K562 (cell line): ENCODE results near the gene TIMP2. TPM values are rescaled to one million over a fixed set of nuclear protein-coding genes. Genes with fewer than 3 reads are reported as not detected.

Source experiments
- ATAC-seq: fragments of 200-7000 bp; cut with Tn5 transposase; 3 replicates; pipeline ENCODE4 v1.9.1; 2020; ENCODE audit warnings: moderate library complexity
- BruUV-seq: library from RNA; stranded (reverse); fragments of 400-500 nt; replicated peaks from 2 replicates; lab custom pipeline; 2021; lab: Mats Ljungman, UMichigan
- CTCF ChIA-PET: fragments of 300-600 bp; formaldehyde crosslinking; extraction: SDS; loops from one replicate; lab custom pipeline; 2021; ENCODE audit warnings: low intra/inter-chr PET ratio; lab: Yijun Ruan, JAX
- POLR2A ChIA-PET: fragments of 300-600, 350-650 bp; sonication (Branson Sonifier 250); formaldehyde crosslinking; extraction: SDS; loops from one replicate; lab custom pipeline; 2021; ENCODE audit warnings: antibody characterized with exemption, inconsistent platforms; lab: Yijun Ruan, JAX
- DNase-seq, 4 experiments: peaks; one replicate each; pipeline versions ENCODE4 v3.0.0 to v3.0.0-alpha.2; 2011 to 2018; ENCODE audit warnings: low spot score in 3 of 4, mixed read lengths in 3 of 4; ENCODE audit errors: extremely low read depth in 1 of 4
- FAIRE-seq: peaks from 2 replicates; lab custom pipeline; 2011; peaks lifted over from hg19 to GRCh38; lab: Jason Lieb, UNC
- H2AFZ ChIP-seq: 2 replicates; pipeline ENCODE4 v1.6.0; 2011; ENCODE audit warnings: low read depth, low read length, control low read depth, inconsistent platforms
- H3K27ac ChIP-seq: fragments of 200-600 bp; 3 replicates; pipeline ENCODE4 v1.8.0; 2011; ENCODE audit warnings: low read depth, mild to moderate bottlenecking, control low read depth, inconsistent platforms, low read length, moderate library complexity, mixed read lengths; ENCODE audit errors: extremely low read depth
- H3K27me3 ChIP-seq, 2 experiments: fragments of 300-600 bp in 1 of 2; 2 replicates in 1 of 2; 3 replicates in 1 of 2; pipeline versions ENCODE4 v1.6.0 to v1.8.0; 2011; ENCODE audit warnings: inconsistent platforms in 2 of 2, low read length in 2 of 2, mild to moderate bottlenecking in 1 of 2, mixed read lengths in 1 of 2, moderate library complexity in 1 of 2; ENCODE audit not compliant: control insufficient read depth in 2 of 2, insufficient read depth in 2 of 2
- H3K36me3 ChIP-seq: fragments of 300-600 bp; 3 replicates; pipeline ENCODE4 v1.8.0; 2011; ENCODE audit warnings: mild to moderate bottlenecking, low read length, inconsistent platforms; ENCODE audit not compliant: control insufficient read depth, insufficient read depth
- H3K4me1 ChIP-seq, 2 experiments: fragments of 200-600 bp in 1 of 2; replicated peaks in 1 of 2; 2 replicates in 1 of 2; 3 replicates in 1 of 2; pipeline versions ENCODE4 v1.5.1 to v1.8.0; 2011; ENCODE audit warnings: inconsistent platforms in 2 of 2, low read length in 2 of 2, mild to moderate bottlenecking in 1 of 2, mixed read lengths in 1 of 2, moderate library complexity in 1 of 2; ENCODE audit not compliant: control insufficient read depth in 2 of 2, insufficient read depth in 2 of 2
- H3K4me2 ChIP-seq: 2 replicates; pipeline ENCODE4 v1.6.1; 2011; ENCODE audit warnings: low read length, control low read depth, inconsistent platforms, mixed read lengths; ENCODE audit not compliant: insufficient read depth
- H3K4me3 ChIP-seq: fragments of 200-600 bp; sonication (generic), shearing (Covaris generic); 2 replicates; pipeline ENCODE4 v1.5.1; 2016; ENCODE audit warnings: control low read depth, inconsistent platforms
- H3K79me2 ChIP-seq: fragments of 200-600 bp; 3 replicates; pipeline ENCODE4 v1.8.0; 2011; ENCODE audit warnings: low read length, inconsistent platforms; ENCODE audit not compliant: control insufficient read depth, insufficient read depth
- H3K9ac ChIP-seq, 2 experiments: 2 replicates each; pipeline versions ENCODE4 v1.6.0 to v1.6.1; 2011; ENCODE audit warnings: low read depth in 2 of 2, low read length in 2 of 2, control low read depth in 1 of 2, inconsistent platforms in 1 of 2, mild to moderate bottlenecking in 1 of 2, mixed read lengths in 1 of 2; ENCODE audit not compliant: insufficient read depth in 1 of 2
- H3K9me1 ChIP-seq: one replicate; pipeline ENCODE4 v1.6.0; 2011; ENCODE audit warnings: inconsistent platforms, mild to moderate bottlenecking, low read length, moderate library complexity; ENCODE audit not compliant: control insufficient read depth, insufficient read depth
- H3K9me3 ChIP-seq: replicated peaks from 2 replicates; pipeline ENCODE4 v1.5.1; 2011; ENCODE audit warnings: low read depth, low read length, inconsistent platforms; ENCODE audit not compliant: control insufficient read depth, insufficient read depth
- H4K20me1 ChIP-seq: replicated peaks from 2 replicates; pipeline ENCODE4 v1.6.1; 2011; ENCODE audit warnings: low read length, inconsistent platforms, mixed read lengths; ENCODE audit not compliant: control insufficient read depth, insufficient read depth
- ETV1 ChIP-seq: fragments of 450-650 bp; conservative IDR thresholded peaks from 2 replicates; pipeline ENCODE4 v1.6.1; 2016; ENCODE audit warnings: missing genetic modification characterization, control low read depth, low read depth, missing compliant biosample characterization
- JUND ChIP-seq, 2 experiments: IDR thresholded peaks; 2 replicates in 1 of 2; 3 replicates in 1 of 2; pipeline ENCODE4 v1.6.1; 2011; ENCODE audit warnings: borderline replicate concordance in 2 of 2, low read depth in 2 of 2, low read length in 2 of 2, improper control_type of control experiment in 1 of 2, missing biosample characterization in 1 of 2, missing genetic modification characterization in 1 of 2, missing genetic modification reagents in 1 of 2
- NFE2L1 ChIP-seq: fragments of 450-650 bp; IDR thresholded peaks from 2 replicates; pipeline ENCODE4 v1.6.1; 2016; ENCODE audit warnings: missing genetic modification characterization, low read depth, mild to moderate bottlenecking, missing compliant biosample characterization, moderate library complexity, borderline replicate concordance
- NONO ChIP-seq, 2 experiments: fragments of 200-400 bp in 1 of 2; fragments of 450-650 bp in 1 of 2; formaldehyde crosslinking in 1 of 2; IDR thresholded peaks; 2 replicates each; pipeline ENCODE4 v1.6.1; 2017; ENCODE audit warnings: low read depth in 2 of 2, mild to moderate bottlenecking in 2 of 2, moderate library complexity in 2 of 2, low read length in 1 of 2
- NRF1 ChIP-seq, 2 experiments: fragments of 450-650 bp; IDR thresholded peaks in 1 of 2; conservative IDR thresholded peaks in 1 of 2; 2 replicates each; pipeline ENCODE4 v1.6.1; 2014; ENCODE audit warnings: mild to moderate bottlenecking in 2 of 2
- ZBTB7A ChIP-seq: IDR thresholded peaks from 2 replicates; pipeline ENCODE4 v1.6.1; 2011; ENCODE audit warnings: low read depth, mild to moderate bottlenecking, low read length, moderate library complexity, borderline replicate concordance; ENCODE audit not compliant: control insufficient read depth
- ZNF41 ChIP-seq: fragments of 250-450 bp; sonication (Bioruptor Pico); conservative IDR thresholded peaks from 2 replicates; pipeline ENCODE4 v1.4.0; 2020; ENCODE audit warnings: mild to moderate bottlenecking
- ZNF609 ChIP-seq: sonication (generic); formaldehyde crosslinking; IDR thresholded peaks from 2 replicates; pipeline ENCODE4 v1.8.1; 2023; ENCODE audit warnings: missing genetic modification reagents, mild to moderate bottlenecking, borderline replicate concordance
- ZNF707 ChIP-seq: fragments of 250-450 bp; sonication (Bioruptor Pico); conservative IDR thresholded peaks from 2 replicates; pipeline ENCODE4 v1.8.0; 2022; ENCODE audit warnings: inconsistent platforms, mild to moderate bottlenecking, moderate library complexity
- ZNF766 ChIP-seq: fragments of 200-800 bp; sonication (Bioruptor generic); conservative IDR thresholded peaks from 2 replicates; pipeline ENCODE4 v1.6.1; 2016; ENCODE audit warnings: missing genetic modification characterization, missing compliant biosample characterization
- WGBS: fragments of 100-300 bp; shearing (Covaris generic); methylation state at CpG from one replicate; pipeline ENCODE4 v1.1.6; 2016; ENCODE audit warnings: low coverage, mixed read lengths; ENCODE audit not compliant: insufficient coverage; ENCODE audit errors: missing lambda C conversion rate; 5-methylcytosine and 5-hydroxymethylcytosine counted together
- in situ Hi-C: fragments of 300-500 bp; cut with MboI; formaldehyde crosslinking; loops from 4 replicates; pipeline ENCODE4 v1.15.0; 2018; ENCODE audit warnings: inconsistent platforms, mixed read lengths
- intact Hi-C: fragments of 100-400 bp; cut with micrococcal nuclease; formaldehyde crosslinking; loops from 2 replicates; pipeline ENCODE4 v1.14.2; 2022
- polyA plus RNA-seq, 8 experiments: library from polyadenylated mRNA; depleted of rRNA in 4 of 8; stranded (reverse) in 5 of 8; unstranded in 3 of 8; fragments of >200 nt; fragmentation: Nextera tagmentation in 2 of 8; fragmentation: Illumina TruSeq in 1 of 8; extraction: Ambion mirVana in 2 of 8; extraction: Trizol in 1 of 8; gene quantifications; 2 replicates each; pipeline versions ENCODE4 v1.2.1 to v1.2.3, GENCODE V29; 2011 to 2014; ENCODE audit warnings: inconsistent platforms in 1 of 8, missing spikeins in 1 of 8
- total RNA-seq, 7 experiments: library from RNA; depleted of rRNA in 6 of 7; stranded (reverse); fragments of >200 nt in 6 of 7; fragmentation: Illumina TruSeq in 2 of 7; extraction: Trizol in 2 of 7; gene quantifications; 2 replicates each; pipeline versions ENCODE4 v1.2.1 to v1.2.3, GENCODE V29; 2011 to 2021; ENCODE audit warnings: low replicate concordance in 1 of 7

TIMP2 gene
- total and polyA plus RNA-seq, 9 of the 15 experiments (the other 6 are each of a cell fraction or from before 2014, with no cell fraction given): 0.55 TPM; not detected in 8

- peak; percentile 90 to 92 for TF ChIP-seq NRF1 (conservative IDR thresholded peaks at IDR 0.05 in 1 of 2, IDR thresholded peaks at IDR 0.05 in 1 of 2)
- TF ChIP-seq ZNF766 (CRISPR knock-in tag): peak; percentile 95
- 0 out of 2 replicates have a peak, but pooled peaks have one; percentile 19 for TF ChIP-seq ETV1 (tag)
- TF ChIP-seq ZNF707 (CRISPR knock-in tag): no peak
These were observed 12.4 kb upstream of the TIMP2 start (continued) for GRCh38 chr17:78937561-78937960.

GRCh38 chr17:78935419-78936323 lies 10.5 kb upstream of the TIMP2 start:
- peaks cover 3 to 16% of the 10 kb centered on the region in 2 experiments; a peak in 3 of 5 replicates for H3K4me1 ChIP-seq
- ChIA-PET CTCF (no interaction called here), POLR2A (no interaction called here)
- no peak overlapping the region for H3K4me3 ChIP-seq
- no peaks in the 10 kb centered on the region for H3K79me2 ChIP-seq
- H3K27ac ChIP-seq: no peak overlapping the region
- H3K4me2 ChIP-seq: no peak overlapping the region
- no peaks in the 10 kb centered on the region for H3K9me1 ChIP-seq
- no peaks in the 10 kb centered on the region for H3K9me3 ChIP-seq
- peak in 2 of 4 experiments; percentile 23 to 26 for DNase-seq
- no peak for ATAC-seq
- no peaks in the 10 kb centered on the region for H3K36me3 ChIP-seq
- H3K9ac ChIP-seq: no peak overlapping the region
- intact Hi-C loops (no loop called here), in situ Hi-C loops (no loop called here)
- peak; percentile 26 for FAIRE-seq
- H2AFZ ChIP-seq: no peak overlapping the region
- 5% methylated on average over 28 of the region's 33 CpGs for WGBS
- H4K20me1 ChIP-seq: 0 out of 2 replicates have a peak, but pooled peaks cover 12% of the 10 kb centered on the region
- BruUV-seq: no TSS peak
- peaks cover 43 to 80% of the 10 kb centered on the region in 2 experiments for H3K27me3 ChIP-seq
- no peak for TF ChIP-seq NONO (IDR thresholded peaks at IDR 0.05; ENCODE audit: low read depth in 2 of 2, low read length in 1 of 2)
- TF ChIP-seq ZNF41 (CRISPR knock-in tag): no peak
- TF ChIP-seq ZBTB7A: 0 out of 2 replicates have a peak, but pooled peaks have one; percentile 16
- no peak for TF ChIP-seq ZNF609 (CRISPR knock-in tag)
- 0 out of 2 replicates have a peak, but pooled peaks have one; percentile 19 for TF ChIP-seq JUND (IDR thresholded peaks at IDR 0.05; ENCODE audit: borderline replicate concordance, low read depth, low read length)
- TF ChIP-seq JUND (tag; IDR thresholded peaks at IDR 0.05; ENCODE audit: borderline replicate concordance, low read depth, low read length): no peak
- TF ChIP-seq NFE2L1: no peak
